Measurements from ENCODE around the gene SQOR.

Gene SQOR

GRCh38 chr15:45660231-45660979 lies 25.6 kb downstream of the SQOR start:
- DNase-seq (ENCODE audit: low read depth), result peak; percentile 59

DNA sequence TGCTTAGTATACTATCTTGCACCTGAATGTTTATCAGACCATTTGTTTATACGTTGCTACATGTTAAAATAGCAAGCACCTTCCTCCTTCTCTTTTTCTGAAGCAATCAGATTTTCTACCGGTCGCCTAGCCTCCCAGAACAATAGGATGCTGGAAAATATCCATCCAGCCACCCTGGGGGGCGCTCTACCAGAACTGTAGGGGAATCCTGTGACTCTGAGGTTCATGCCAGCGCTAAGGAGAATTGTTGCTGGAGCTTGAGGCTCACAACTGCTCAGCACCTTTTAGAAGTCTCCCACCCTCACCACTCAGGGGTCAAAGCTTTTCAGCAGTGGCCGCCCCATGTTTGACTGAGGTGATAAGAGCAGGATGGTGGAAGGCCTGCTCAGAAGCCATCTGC lies 27.5 kb downstream of the SQOR start:
- no peak for DNase-seq (ENCODE audit: low read depth)

- peak; percentile 35 for DNase-seq (ENCODE audit: low read depth)
Observed at GRCh38 chr15:45664451-45664850, 29.6 kb downstream of the SQOR start.

GRCh38 chr15:45665261-45665660 lies 30.4 kb downstream of the SQOR start:
- DNase-seq (ENCODE audit: low read depth), result peak; percentile 36

- no peak for DNase-seq (ENCODE audit: low read depth)
Observed at GRCh38 chr15:45666119-45666875, 31.5 kb downstream of the SQOR start.

- DNase-seq (ENCODE audit: low read depth), result no peak
Observed at GRCh38 chr15:45667002-45667401, 32.2 kb downstream of the SQOR start.

GRCh38 chr15:45668386-45668785 lies 33.6 kb downstream of the SQOR start:
- DNase-seq (ENCODE audit: low read depth), result no peak

DNA sequence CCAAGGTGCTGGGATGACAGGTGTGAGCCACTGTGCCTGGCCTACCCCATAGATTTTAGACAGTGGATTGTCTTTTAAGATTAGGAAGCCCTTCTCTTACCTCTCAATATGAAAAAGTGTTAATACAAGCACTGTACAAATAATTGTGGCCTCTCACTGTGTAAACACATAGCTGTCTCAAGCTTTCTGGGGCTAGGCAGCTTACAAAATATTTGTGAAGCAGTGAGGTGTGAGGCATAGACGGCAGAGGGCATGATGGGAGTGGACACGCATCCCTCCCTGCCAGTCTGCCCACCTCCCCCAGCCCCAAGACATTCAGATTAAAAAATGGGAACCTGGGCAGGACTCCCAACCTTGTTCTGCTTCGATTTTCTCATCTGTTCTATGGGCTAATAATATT lies 34.6 kb downstream of the SQOR start:
- DNase-seq (ENCODE audit: low read depth), result no peak

- DNase-seq (ENCODE audit: low read depth), result peak; percentile 11
Observed at GRCh38 chr15:45670091-45670490, 35.3 kb downstream of the SQOR start.

DNA sequence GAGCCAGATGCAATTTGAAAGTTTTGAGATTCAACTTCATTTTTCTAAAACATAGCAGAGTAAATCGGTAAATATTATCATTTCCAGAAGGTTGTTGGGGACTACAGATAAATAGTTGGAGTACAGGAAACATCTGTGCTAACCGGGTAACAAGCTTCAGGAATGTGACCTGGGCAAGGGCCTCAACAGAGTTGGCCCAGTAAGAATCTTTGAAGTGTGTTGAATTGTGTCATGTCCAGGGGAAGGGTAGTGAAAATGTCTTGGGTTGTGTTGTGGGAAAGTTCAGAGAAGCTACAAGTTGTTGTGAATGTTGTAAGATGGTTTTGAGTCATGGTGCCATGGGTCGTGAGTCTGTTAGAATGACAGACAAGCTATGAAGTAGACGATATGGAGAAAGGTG lies 35.7 kb downstream of the SQOR start:
- peak; percentile 4 for DNase-seq (ENCODE audit: low read depth)

DNA sequence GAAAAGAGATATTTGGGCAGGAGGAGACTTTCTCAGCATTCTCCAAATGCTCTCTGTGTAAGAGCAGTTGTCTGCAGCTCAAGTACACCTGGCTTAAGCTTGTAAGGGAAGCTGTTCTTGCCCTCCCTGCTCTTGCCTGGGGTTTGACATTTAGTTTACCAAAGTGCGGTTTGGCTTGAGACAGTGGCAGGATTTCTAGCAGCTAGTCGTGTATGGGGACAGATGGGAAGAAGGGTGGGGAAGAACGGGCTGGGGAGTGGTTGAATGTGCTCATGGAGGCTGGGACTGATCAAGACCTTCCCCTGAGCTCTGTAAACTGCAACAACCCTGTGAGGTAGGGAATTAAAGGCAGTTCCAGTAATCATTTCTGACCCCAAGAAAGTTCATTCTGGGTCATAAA lies 39.8 kb downstream of the SQOR start:
- DNase-seq (ENCODE audit: low read depth), result no peak

DNA sequence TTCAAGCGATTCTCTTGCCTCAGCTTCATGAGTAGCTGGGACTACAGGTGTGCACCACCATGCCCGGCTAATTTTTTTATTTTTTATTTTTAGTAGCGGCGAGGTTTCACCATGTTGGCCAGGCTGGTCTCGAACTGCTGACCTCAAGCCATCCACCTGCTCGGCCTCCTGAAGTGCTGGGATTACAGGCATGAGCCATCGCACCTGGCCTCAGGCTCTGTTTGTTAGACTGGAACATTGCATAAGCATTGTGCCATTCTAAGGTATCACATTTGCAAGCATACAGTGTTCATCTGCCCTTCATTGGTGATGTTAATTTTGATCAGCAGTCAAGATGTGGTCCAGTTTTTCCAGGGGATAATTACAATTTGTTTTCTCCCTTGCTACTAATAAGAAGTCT lies 43.0 kb downstream of the SQOR start:
- no peak for DNase-seq (ENCODE audit: low read depth)

- peak; percentile 60 for DNase-seq (ENCODE audit: low read depth)
Observed at GRCh38 chr15:45678459-45679178, 43.8 kb downstream of the SQOR start.

- no peak for DNase-seq (ENCODE audit: low read depth)
Observed at GRCh38 chr15:45684533-45684932, 49.7 kb downstream of the SQOR start.

DNA sequence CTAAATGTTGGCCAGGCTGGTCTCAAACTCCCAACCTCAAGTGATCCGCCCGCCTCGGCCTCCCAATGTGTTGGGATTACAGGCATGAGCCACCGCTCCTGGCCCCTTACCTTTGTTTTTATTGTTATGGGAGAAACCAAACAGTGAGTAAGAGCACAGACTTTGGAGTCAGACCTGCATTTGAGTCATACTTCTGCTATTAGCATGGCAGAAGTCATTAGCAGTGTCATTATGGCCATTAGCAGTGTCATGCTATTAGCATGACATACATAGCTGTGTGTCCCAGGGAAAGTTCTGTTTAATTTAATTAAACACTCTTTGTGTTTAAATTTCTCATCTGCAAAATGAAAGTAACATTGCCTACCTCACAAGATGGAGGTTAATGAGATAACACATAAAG lies 54.8 kb downstream of the SQOR start:
- no peak for DNase-seq (ENCODE audit: low read depth)

- DNase-seq (ENCODE audit: low read depth), result no peak
Observed at GRCh38 chr15:45690581-45691260, 55.9 kb downstream of the SQOR start.

GRCh38 chr15:45701108-45701507 lies 66.3 kb downstream of the SQOR start:
- no peak for DNase-seq (ENCODE audit: low read depth)

GRCh38 chr15:45702041-45702440 lies 67.2 kb downstream of the SQOR start:
- no peak for DNase-seq (ENCODE audit: low read depth)

GRCh38 chr15:45703670-45704328 lies 69.0 kb downstream of the SQOR start:
- no peak for DNase-seq (ENCODE audit: low read depth)

DNA sequence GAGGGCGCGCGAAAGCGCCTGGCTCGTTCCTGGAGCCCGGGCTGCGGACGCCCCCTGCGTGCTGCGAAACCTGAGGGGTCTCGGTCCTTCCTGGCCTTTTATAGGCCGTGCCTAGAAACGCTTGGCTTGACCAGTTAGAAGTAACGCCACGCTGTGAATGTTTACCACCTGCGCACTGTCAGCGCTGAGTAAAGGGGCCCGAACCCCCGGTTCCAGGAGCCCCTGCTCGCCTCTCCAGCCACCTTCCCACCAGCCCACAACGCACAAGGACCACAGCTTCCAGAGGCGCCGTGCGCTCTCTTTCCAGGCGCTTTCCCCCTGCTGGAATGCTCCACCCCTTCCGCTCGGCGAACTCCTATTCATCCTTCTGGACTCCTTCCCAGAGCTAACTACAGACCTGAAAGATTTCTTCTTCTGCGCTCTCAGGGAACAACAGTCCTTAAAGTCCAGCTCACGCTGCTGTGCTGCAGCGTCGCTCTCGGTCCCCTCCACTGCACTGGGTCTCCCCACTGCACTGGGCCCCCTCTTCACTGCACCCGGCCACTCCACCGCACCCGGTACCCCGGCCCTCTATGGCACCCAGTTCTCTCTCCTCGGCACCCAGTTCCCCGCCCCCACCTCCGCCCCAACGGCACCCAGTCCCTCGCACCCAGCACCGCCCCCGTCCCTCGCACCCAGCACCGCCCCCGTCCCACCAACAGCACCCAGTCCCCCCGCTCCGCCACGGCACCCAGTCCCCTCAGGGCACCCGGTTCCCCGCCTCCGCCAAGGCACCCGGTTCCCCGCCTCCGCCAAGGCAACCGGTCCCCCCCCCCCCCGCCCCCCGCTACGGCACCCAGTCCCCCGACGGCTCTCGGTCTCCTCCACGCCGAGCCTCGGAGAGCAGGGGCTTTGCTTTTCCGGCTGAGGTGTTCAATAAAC lies 69.8 kb downstream of the SQOR start:
- peak; percentile 31 for DNase-seq (ENCODE audit: low read depth)
